Activated CD4-positive, CD25-positive, alpha-beta regulatory T cell (primary cell): ENCODE measurements around the gene CHID1.

Source experiments
- DNase-seq, 4 experiments: peaks; one replicate each; lab custom pipeline; 2025; lab: John Stamatoyannopoulos, UW

CHID1 gene

DNA sequence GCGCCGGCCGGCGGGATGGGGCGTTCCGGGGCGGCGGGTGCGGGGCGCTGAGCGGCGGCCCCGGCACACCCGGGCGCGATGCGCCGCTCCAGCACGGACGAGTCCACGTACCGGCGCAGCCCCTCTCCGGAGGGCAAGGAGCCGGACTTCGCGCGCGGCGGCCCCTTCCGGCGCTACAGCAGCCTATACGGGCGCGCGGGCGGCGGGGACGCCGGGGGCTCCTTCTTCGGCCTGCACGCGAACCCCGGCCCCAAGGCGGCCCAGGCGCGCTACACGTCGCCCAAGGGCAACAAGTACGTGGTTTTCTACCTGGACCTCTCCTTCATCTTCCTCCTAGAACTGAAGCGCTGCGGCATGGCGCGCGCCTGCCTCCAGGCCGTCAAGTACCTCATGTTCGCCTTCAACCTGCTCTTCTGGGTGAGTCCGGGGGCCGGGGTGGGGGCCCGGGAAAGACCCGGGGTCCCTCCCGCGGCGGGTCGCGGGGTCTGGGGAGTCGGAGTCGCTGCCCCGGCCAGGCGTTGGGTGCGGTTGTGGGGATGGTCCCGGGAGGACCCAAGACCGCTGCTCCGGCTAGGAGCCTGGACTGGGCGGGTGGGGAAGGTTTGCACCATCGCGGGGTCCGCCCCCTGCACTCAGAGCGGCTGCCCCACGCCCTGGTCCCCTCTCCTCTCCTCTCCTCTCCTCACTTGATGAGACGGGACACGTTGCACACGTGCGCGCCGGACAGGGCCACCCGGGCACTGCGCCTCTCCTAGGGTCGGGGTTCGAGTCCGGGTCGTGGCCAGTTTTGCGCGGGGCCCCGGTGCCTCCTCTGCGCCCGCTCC, 60.4 kb downstream of the CHID1 start:
- no peak for DNase-seq

DNA sequence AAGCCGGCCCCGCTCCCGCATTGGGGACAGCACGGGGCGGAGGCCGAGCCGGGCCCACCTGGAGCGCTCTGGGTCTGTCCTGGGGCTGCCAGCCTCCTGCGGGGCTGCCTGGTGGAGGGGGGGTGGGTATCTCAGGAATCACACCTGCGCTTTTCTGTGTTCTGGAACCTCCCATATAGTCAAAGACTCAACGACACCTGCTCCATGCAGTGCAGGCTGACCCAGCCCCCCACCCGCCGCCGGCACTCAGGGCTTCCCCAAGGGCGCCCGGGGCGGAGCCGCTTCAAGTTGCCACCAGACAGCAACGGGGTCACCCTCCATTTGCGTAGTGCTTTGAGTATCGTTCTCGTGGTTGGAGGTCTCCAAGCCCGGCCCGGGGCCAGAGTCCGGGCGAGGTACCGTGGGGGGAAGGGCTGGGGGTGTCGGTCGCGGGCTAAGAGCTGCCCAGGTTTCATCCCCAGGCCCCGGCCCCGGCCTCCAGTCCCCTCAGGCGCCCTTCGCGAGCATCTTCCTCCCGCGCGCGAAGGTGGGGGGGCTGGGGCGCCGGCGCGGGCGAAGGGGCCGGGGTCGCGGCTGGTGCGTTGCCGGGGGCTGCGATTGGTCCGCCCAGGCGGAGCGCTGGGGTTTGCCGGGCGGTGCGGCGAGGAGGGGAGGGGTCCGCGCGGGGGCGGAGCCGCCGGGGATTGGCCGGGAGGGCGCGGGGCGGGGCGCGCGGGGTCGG, 61.3 kb downstream of the CHID1 start:
- no peak for DNase-seq

DNA sequence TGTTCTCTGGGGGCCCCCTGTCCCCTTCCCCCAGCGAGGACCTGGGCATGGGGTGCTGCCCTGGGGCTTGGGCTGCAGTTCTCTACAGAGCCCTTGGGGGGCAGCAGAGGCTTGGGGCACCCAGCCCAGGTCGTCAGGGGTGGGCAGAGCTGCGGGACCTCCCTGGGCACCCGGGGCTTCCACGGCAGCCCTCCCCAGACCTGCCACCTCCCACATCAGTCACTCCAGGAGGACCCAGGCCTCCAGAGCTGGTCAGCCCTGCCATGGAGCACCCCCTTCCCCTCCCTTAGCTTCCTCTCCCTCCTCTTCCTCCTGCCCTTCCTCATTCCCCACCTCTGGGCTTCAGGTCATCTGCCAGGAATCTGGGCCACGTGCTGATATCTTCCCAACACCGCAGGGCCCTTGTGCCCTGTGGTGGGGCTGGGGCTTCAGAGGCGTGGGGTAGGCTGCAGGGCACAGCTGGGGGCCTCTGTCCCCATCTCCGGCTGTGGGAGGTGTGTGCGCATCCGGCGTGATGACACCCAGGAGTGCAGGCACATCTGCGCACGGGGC, 62.2 kb downstream of the CHID1 start:
- DNase-seq = peak in 3 of 4 experiments; percentile 45 to 48 (median 47)

DNA sequence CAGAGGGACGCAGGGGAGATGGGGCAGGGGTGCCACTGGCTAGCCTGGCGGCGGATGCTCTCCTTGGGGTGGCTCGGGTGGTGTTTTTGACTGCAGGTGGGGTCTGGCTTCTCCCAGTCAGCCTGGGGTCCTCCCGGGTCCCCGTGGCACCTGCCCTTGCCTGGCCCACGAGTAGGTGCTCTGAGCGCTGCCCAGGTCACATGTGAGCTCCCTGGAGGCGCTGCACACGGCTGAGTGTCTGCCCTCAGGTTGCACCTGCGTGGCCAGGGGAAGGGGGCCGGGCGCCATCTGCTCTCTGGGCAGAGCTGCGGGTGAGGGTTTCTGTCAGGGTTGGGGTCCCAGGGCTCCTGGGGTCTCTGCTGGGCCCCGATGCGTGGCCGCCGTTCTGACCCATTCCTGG, 62.7 kb downstream of the CHID1 start:
- DNase-seq = no peak

DNA sequence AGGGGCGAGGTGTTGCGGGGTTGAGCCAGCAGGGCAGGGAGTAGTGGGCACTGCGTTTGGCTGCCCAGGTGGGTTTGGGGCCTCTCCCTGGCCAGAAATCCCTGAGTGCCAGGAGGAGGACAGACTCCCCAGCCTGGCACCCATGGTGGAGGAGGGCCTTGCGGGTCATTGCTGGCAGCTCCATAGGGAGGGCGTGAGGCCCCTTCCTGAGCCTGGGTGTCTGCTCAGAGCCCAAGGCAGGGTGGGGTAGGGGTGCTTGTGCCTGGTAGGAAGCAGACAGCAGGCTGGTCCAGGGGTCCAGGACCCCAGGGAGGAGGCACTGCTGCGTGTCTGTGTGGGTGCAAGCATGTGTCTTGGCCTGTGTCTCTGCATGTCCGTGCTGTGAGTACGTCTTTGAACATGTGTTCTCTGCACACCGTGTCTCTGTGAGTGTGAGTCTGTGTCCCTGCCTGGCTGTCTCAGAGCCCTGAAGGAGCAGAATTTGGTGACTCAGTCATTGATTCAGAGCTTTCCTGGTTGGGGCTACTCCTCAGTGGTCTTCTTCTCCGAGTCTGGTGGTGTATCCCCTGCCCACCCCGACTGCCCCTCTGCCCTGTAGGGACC, 64.0 kb downstream of the CHID1 start:
- no peak for DNase-seq

DNA sequence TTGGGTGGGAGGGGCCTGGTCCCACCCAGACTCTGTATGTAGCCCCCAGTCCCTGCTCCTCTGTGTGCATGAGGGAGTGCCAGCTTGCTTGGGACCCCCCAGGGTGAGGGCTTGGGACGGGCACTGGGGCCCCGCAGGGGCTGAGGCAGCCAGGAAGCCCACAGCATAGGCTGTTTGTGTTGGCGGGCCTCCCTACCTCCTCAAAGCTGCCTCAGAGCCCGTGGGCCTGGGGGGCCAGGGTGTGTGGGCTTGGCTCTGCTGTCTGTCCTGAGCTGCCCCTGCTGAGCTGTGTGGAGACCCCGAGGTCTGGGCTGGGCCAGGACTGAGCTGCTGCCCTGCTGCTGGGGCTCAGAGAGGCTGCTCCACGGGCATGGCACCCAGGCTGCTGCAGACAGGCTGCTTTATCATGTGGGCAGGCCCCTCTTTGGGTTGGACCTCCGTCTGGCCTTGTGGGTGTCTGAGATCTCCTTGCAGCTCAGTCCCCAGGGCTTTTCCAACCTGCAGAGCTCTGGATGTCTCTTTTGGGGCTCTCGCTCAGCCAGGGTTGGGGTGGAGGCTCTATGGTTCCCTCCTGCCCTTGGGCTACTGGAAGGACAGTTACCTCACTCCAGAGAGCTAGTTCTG, 64.6 kb downstream of the CHID1 start:
- no peak for DNase-seq

DNA sequence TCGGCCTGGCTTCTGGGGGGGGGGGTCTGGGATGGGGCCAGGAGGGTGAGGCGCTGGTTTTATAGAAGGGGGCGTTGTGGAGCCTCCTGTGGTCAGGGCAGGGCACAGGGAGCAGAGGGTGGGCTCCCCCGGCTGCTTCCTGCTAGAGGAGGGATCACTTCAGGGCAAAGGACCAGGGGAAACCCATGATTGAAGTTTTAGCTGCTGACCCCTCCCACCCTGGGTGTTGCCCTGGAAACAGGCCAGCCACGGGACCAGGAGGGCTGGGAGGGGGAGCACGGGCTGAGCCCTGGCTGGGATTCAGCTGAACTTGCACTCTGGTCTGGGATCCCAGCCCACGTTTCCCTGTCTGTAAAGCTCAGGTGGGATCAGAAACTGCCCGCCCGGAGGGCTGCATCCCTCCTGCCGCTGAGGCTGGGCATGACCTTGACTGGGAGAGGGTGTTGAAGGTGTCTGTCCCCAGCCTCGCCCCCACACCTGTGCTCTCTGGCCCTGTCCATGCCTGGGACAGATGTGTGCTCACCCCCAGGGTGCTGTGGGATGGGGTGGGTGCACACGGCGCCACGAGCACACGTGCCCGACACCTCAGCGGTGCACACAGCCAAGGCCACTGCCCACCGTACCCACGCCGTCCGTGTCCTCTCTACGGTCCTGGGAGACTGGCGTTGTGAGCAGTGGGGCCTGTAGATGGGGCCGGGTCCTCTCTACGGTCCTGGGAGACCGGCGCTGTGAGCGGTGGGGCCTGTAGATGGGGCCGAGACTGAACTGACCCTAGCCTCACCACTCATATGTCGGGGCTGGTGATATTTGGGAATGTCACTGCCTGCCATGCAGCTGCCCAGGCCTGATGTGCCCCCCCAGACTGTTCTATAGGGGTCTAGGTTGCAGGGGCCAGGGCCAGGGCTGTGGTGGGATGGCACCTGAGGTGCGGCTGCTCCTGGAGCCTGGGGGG, 65.6 kb downstream of the CHID1 start:
- DNase-seq = no peak

DNA sequence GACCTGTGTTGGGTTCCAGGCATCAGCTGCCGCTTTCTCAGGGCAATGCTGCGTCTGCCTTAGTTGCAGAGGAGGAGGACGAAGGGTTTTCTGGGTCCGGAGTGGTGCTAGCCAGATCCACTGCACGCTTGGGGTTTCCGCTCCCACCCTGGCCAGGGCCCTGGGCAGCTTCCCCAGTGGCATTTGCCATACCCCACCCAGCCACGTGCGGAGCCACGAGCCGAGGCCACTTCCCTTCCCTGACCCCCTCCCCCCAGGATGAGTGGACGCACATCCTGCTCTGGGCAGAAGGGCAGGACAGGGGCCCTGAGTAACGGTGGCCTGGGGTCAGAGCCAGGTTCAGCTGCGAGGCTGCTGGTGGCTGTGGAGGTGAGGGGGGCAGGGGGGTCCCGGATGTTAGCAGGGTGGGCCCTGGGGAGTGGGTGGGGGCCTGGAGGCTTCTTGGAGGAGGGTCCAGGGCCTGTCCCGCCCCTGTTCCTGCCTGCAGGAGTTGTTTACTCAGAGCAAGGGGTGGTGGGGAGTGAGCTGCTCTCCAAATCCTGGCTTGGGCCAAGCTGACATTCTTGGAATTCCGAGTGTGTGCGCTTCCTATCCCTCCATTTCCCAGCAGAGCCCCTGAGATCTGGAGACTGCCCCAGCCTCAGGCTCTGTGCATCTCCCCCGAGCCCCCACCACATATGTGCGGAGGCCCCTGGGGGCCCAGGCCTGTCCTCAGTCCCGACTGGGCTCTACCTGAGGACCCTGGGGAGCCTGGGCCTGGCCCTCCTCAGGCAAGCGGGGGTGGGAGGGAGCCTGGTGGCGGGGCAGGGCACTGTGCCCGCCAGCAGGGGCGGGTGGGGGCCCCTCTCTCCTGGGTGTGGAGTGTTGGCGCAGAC, 66.6 kb downstream of the CHID1 start:
- DNase-seq = no peak

DNA sequence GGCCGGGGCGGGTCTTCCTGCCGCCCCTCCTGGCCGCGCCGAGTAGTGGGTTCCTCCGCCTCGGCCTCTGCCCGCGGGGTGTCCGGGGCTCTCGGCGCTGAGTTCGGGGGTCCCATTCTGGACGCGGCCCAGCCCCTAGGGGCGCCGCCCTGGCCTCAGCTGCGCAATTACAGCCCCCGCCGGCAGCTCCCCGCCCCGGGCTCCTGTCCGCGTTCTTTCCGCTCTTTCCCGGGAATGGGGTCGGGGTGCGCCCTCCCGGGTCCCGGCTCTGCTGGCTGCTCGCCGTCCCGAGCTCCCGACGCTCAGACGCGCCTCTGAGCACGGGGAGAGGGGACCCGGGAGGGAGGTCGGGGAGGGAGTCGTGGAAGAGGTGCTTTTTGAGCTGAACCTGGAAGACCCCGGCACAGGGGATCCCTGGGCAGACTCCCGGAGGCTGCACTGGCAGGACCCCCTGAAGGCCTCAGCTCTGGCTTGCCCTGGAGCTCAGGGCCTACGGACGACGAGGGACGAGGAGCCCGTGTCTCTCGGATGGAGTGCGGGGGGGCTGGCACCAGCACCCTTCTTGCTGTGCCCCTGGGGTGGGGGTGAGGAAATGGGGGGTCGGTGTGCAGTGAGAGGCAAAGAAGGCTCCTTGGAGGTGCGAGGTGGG, 67.4 kb downstream of the CHID1 start:
- DNase-seq = no peak

DNA sequence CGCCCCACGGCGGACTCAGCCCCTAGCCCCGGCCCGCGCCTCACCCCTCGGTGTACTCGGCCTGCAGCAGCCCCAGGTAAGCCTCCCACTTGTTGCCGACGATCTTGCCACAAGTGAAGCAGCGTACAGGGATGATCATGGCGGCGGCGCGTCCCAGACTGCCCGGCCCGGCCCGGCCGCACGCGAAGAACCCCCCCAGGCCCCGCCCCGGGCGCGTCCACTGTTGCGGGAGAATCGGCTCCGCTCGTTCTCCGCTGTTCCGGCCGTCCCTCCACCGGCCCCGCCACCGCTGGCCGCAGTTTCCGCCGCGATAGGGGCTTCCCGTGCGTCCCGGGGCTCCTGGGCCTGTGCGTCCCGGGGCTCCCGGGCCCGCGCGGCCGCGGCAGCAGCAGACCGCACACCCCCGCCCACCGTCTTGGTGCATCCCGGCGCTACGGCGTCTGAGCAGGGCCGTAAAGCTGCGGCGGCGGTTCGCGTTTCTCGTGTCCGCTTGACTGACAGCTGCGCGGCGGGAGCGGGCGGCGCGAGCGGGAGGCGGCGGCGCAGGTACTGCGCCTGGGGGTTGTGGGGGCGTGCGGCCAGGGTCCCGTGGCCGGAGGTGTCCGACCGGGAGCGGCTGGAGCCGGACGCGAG, 68.1 kb downstream of the CHID1 start, which contains the start of the genes POLR2L and TSPAN4:
TSS of gene POLR2L (minus strand) at position 160 of the 633 bp plus-strand sequence. CDS start at position 139, 21 bp downstream.
TSS of gene TSPAN4 (plus strand) at position 483 of the 633 bp plus-strand sequence. CDS start 7,453 bp downstream, outside the sequence.
- DNase-seq = peak; percentile 82 to 86 (median 82)

DNA sequence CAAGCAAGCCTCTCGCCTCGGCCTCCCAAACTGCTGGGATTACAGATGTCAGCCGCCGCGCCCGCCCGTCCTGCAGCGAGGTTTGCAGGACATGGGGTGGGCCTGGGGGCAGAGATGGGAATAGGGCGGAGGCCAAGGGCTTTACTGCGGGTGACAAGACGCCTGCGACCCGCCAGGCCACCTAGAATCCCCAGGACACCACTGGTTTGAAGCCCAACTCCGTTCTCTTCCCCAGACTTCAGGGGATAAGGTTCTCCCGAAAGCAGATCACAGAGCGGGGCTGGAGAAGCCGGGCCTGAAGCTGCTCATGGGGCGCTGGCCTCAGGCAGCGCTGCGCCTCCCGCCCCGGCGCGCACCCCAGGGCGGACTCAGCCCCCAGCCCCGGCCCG, 68.6 kb downstream of the CHID1 start:
- no peak for DNase-seq

DNA sequence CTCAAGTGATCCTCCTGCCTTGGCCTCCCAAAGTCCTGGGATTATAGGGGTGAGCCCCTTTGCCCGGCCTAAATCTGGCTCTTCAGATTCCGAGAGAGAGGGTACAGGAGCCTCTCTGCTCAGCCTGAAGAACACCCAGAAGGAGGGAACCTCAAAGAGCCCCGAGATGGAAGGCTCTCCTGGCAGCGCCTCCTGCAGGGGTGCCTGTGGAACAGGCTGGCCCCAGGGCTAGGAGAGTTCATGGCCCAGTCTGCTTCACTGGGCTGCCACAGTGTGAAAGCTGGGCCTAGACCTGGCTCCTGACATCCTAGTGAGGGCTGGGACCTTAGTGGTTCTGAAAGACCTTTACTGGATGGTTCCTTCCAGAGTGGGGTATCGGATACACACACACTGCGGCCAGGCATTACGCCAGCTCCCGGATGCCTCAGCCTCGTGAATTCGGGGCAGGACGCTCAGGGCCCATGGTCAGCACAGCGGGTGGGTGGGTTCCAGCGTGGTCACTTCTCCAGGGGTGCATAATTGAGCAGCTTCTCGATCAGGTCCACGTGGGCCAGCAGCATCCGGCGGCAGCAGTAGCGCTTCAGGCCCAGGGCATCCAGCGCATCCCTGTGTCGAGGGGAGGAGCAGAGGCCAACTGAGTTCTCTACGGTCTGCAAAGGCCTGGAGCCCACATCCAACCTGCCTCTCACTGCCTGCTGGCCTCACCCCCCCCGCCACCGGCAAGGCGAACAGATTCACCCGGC, 70.6 kb downstream of the CHID1 start:
- no peak for DNase-seq

DNA sequence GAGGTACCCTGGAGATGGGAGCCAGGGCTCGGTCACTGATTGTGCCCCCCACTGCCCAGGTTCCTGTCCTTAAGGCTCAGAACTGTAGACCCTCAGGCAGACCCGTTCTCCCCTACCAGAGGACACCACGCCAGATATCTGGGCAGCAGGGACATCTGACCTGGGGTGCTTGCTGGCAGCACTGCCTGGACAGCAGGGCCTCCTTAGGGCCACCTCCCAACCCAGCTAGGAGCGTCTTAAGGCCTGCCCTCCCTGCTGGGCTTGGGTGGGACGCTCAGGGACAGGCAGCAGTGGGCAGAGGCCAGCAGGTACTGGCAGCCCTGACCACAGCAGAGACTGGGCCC, 71.4 kb downstream of the CHID1 start:
- no peak for DNase-seq

DNA sequence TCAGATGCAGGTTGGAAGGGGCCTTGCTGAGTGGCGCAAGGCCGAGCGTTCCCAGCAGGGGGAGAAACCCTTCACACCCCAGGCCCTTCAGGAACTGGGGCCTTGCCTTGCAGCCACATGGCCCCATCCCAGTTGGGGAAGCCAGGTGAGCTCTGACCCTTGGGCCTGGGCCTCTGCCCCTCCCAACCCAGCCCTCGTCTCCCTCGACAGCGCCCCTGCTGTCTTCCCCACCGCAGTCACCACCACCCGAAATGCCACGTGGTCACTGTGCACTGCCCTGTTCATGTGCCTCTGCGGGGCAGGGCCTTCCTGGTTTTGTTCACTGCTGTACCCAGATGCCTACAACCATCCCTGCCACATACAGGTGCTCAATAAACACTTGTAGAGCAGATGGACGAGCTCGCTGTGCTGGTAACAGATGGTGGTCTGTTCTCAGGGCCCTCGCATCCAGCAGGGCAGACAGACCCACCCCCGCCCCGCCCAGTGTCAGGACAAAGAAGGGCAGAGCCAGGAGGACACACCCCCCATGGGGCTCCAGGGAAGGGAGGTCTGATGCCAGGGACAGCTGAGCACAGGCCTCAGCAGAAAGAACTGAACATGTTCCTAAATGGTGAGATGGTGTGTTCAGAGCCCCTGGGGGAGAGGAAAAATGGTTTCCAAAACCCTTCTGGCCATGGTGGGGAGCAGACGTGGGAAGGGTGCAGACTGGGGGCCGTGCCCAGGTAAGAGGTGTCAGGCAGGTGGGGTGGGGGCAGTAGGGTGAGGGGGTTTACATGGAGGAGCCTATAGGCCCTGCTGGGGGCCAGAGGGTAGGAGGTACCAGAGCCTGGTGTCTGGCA, 72.0 kb downstream of the CHID1 start:
- no peak for DNase-seq

DNA sequence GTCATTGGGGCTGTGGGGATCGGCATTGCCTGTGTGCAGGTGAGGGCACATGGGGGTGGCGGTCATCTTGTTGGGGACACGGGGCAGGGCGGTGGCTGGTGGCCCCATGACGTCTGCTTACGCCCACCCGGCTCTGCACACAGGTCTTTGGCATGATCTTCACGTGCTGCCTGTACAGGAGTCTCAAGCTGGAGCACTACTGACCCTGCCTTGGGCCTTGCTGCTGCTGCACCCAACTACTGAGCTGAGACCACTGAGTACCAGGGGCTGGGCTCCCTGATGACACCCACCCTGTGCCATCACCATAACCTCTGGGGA, 72.7 kb downstream of the CHID1 start:
- no peak for DNase-seq

DNA sequence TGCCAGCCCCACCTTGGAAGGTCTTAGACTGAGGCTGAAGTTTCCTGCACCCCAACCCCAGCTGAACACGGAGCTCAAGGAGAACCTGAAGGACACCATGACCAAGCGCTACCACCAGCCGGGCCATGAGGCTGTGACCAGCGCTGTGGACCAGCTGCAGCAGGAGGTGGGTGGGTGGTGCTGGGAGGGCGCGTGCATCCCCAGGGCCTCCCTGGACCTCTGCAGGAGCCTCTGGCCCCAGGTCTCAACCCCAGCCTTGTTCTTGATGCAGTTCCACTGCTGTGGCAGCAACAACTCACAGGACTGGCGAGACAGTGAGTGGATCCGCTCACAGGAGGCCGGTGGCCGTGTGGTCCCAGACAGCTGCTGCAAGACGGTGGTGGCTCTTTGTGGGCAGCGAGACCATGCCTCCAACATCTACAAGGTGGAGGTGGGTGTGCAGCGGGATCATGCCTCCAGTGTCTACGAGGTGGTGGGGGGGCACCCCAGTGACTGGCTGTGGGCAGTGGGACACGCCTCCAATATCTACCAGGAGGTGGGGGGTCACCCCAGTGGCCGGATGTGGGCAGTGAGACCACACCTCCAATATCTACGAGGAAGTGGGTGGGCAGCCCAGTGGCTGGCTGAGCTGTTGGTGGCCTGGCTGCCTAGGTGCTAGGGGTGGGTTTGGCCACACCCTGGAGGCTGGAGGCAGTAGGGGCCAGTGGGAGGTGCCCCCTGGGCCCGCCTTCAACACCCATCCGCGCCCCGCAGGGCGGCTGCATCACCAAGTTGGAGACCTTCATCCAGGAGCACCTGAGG, 73.2 kb downstream of the CHID1 start:
- DNase-seq = no peak

DNA sequence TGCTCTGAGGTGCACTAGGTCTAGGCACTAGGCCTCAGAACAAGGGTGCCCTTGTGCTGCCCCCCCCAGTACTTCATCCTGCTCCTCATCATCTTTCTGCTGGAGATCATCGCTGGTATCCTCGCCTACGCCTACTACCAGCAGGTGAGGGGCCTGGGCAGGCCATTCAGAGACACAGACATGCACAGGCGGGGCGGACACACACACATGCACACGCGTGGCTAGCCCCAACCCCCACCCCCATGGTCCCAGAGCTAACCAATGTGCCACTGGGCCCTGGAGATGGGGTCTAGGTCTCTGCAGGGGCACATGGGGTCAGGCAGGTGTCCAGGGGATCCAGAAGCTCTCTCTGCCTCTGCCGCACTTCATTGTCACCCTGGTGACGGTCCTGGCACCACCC, 73.9 kb downstream of the CHID1 start:
- no peak for DNase-seq
